LNCaP clone FGC (cell line): ENCODE data around the gene ARFGAP1.

Experiments used
- DNase-seq: peaks from one replicate; pipeline ENCODE4 v3.0.0-alpha.2; 2011; ENCODE audit warnings: low read depth
- H3K4me3 ChIP-seq: 2 replicates; pipeline ENCODE4 v1.5.1; 2011; ENCODE audit warnings: mild to moderate bottlenecking, low read depth, low read length, control low read depth
- TF ChIP-seq, protein P1 (sequence below): IDR thresholded peaks from 2 replicates; pipeline ENCODE4 v1.5.1; 2012; ENCODE audit warnings: mild to moderate bottlenecking; ENCODE audit not compliant: control insufficient read depth, insufficient read depth; ENCODE audit errors: extremely low read depth

ARFGAP1 gene

DNA sequence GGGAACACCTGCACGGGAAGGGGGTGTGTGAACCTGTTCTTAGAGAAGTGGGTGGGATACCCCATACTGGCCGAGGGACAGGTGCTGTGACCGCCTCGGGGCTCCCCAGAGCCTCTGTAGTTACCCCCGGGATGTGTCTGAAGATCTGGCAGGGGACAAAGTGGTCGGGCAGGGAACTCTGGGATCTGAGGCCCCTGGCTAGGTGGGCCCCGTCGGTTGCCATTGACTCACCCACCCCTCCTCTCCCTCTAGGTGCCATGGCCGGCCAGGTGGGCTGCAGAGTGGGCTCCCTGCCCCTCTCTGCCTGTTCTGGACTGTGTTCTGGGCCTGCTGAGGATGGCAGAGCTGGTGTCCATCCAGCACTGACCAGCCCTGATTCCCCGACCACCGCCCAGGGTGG, 32.6 kb upstream of the ARFGAP1 start:
- H3K4me3 ChIP-seq, result no peak overlapping the region
- DNase-seq, result no peak
- TF ChIP-seq, protein P1, sequence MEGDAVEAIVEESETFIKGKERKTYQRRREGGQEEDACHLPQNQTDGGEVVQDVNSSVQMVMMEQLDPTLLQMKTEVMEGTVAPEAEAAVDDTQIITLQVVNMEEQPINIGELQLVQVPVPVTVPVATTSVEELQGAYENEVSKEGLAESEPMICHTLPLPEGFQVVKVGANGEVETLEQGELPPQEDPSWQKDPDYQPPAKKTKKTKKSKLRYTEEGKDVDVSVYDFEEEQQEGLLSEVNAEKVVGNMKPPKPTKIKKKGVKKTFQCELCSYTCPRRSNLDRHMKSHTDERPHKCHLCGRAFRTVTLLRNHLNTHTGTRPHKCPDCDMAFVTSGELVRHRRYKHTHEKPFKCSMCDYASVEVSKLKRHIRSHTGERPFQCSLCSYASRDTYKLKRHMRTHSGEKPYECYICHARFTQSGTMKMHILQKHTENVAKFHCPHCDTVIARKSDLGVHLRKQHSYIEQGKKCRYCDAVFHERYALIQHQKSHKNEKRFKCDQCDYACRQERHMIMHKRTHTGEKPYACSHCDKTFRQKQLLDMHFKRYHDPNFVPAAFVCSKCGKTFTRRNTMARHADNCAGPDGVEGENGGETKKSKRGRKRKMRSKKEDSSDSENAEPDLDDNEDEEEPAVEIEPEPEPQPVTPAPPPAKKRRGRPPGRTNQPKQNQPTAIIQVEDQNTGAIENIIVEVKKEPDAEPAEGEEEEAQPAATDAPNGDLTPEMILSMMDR, result no peak

DNA sequence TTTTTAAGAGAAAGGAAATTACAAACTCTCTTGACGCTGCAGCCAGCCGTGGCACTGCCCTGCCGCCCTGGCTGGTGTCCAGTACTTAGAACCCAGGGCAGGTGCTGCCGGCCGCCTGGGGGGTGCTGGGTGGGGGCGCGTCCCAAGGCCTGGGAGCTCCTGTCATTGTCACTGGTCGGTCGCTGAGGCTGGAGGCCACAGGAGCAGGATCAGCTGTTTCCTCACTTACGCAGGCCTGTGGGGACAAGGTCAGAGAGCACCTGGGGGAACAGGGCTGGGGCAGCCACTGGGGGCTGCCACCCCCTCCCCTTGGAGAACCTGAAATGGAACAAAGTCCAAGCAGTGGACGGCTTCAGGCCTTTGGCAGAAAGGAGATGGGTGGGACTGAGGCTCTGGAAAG, 31.3 kb upstream of the ARFGAP1 start:
- TF ChIP-seq, protein P1, result no peak
- H3K4me3 ChIP-seq, result no peak overlapping the region
- DNase-seq, result no peak

GRCh38 chr20:63242736-63243135, 29.9 kb upstream of the ARFGAP1 start:
- no peak overlapping the region for H3K4me3 ChIP-seq
- TF ChIP-seq, protein P1, result no peak
- DNase-seq, result no peak

DNA sequence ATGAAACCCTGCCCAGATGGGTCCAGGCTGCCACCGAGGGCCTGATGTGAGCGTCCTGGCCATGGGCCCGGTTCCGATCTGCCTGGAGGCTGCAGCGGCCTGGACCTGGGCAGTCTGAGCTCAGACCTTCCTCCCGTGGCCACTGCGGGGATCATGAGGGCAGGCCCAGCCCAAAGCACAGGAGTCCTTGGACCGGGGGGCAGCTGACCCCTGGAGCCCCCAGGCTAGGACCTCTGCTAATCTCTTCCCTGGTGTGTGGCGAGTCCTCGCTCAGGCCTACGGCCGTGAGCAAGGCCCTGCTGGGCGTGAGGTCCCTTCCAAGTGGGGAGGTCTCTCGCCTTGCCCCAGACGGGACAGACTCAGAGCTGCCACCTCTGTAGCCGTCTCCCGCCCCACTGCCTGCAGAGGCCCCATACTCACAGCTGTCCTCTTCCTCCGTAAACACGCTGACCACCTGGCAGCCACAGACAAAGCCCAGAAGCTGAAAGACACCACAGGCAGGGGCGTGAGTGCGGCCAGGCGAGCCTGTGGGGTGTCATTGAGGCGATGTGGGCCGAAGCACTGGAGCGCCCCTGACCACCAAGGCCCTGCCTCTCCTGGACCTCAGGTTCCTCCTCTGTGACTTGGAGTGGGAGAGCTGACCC, 28.9 kb upstream of the ARFGAP1 start:
- DNase-seq, result no peak
- no peak overlapping the region for H3K4me3 ChIP-seq
- TF ChIP-seq, protein P1, result no peak

GRCh38 chr20:63244468-63244867, 28.1 kb upstream of the ARFGAP1 start:
- no peak for DNase-seq
- TF ChIP-seq, protein P1, result no peak

GRCh38 chr20:63246490-63247288, 25.9 kb upstream of the ARFGAP1 start:
- DNase-seq, result no peak
- TF ChIP-seq, protein P1, result no peak
- no peak overlapping the region for H3K4me3 ChIP-seq

More at GRCh38 chr20:63244468-63244867, 28.1 kb upstream of the ARFGAP1 start:
- H3K4me3 ChIP-seq, result no peak overlapping the region
